Measurements from ENCODE around the gene SRGAP3.

GRCh38 chr3:9036404-9037131 is 212.9 kb downstream of the SRGAP3 start:
- TF ChIP-seq CTCF (conservative IDR thresholded peaks at IDR 0.05 in 1 of 2, IDR thresholded peaks at IDR 0.05 in 1 of 2; ENCODE audit: low read depth in 1 of 2, low read length in 2 of 2) (no peak), EZH2 (IDR thresholded peaks at IDR 0.05; ENCODE audit: low read length, missing control alignments) (no peak)
